ENCODE results near the gene MED22.

Gene MED22

DNA sequence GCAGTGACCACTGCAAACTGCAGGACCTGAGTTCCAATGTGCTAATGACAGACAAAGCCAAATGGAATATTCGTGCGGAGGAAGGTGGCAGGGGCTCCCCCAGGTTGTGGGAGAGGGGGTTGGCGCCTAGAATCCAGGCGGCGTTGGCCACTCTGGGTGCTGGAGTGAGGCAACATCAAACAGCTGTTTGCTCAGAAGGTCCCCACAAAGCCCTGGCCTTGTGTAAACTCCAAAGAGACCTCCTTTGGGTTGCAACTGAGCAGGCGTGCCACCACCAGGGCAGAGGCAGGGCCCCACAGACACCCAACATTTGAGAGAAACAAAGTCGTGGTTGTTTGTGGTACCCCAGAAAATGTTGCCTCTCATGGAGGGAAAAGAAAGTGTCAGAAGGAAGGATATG lies 42.8 kb upstream of the MED22 start:
- Histone ChIP-seq H3K27me3 (replicated peaks; ENCODE audit: control insufficient read depth, insufficient read depth, low read length) (no peaks in the 10 kb centered on the region), H3K36me3 (ENCODE audit: control insufficient read depth, insufficient read depth, low read length) (no peaks in the 10 kb centered on the region), H3K4me3 (replicated peaks; ENCODE audit: low read depth, low read length) (no peak overlapping the region)
- TF ChIP-seq CTCF (IDR thresholded peaks at IDR 0.05; ENCODE audit: insufficient read depth, low read length, poor library complexity, severe bottlenecking), result no peak
- DNase-seq (ENCODE audit: extremely low read depth, insufficient read length), result no peak

DNA sequence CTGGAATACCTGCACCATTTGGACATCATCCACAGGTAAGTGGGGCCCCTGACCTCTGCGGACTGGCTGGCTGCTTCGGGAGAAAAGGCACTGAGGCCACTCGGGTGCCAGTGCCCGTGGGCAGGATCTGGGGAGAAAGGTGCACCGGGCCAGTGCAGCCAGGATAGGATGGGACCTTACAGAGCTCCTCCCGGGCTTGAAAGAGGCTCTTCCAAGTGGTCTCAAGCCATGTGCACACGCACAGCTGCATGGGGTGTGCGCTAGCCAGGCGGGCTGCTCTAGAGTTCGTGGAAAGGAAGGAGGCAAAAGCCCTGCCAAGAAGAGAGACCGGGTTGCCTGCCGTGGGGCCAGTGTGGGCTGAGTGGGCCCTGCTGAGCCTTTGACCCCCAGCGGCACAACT lies 41.6 kb upstream of the MED22 start:
- no peaks in the 10 kb centered on the region; the same call in 1 of the 2 replicates for H3K27me3 ChIP-seq (replicated peaks; ENCODE audit: control insufficient read depth, insufficient read depth, low read length)
- DNase-seq (ENCODE audit: extremely low read depth, insufficient read length), result no peak
- no peak for TF ChIP-seq CTCF (IDR thresholded peaks at IDR 0.05; ENCODE audit: insufficient read depth, low read length, poor library complexity, severe bottlenecking)
- H3K36me3 ChIP-seq (ENCODE audit: control insufficient read depth, insufficient read depth, low read length), result no peaks in the 10 kb centered on the region
- H3K4me3 ChIP-seq (replicated peaks; ENCODE audit: low read depth, low read length), result no peak overlapping the region

DNA sequence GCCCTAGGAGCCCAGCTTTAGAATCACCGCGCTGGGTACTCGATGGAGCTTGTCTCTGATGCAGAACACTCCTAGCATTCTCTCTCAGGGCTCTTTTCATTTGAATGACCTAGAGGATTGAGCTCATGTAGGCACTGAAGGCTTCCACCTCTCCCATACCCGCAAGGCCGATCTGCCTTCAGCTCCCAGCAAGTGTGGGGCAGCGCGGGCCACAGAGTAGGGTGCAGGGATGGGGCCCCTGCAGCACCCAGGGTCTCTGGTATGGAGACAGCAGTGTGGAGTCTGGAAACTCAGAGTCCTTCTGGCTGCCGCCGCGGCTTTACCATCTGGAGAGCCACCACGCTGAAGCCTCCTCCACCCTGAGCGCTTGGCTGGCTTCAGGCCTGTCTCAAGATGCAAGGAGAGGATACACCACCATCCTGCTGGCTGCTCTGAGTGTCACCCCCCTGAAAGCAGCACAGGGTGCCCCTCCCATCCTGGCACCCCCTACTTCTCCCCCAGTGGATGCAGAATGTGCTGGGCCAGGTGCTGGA lies 41.2 kb upstream of the MED22 start:
- TF ChIP-seq CTCF (IDR thresholded peaks at IDR 0.05; ENCODE audit: insufficient read depth, low read length, poor library complexity, severe bottlenecking), result no peak
- DNase-seq (ENCODE audit: extremely low read depth, insufficient read length), result no peak
- Histone ChIP-seq H3K4me3 (replicated peaks; ENCODE audit: low read depth, low read length) (no peak overlapping the region), H3K27me3 (replicated peaks; ENCODE audit: control insufficient read depth, insufficient read depth, low read length) (no peaks in the 10 kb centered on the region; the same call in 1 of the 2 replicates), H3K36me3 (ENCODE audit: control insufficient read depth, insufficient read depth, low read length) (no peaks in the 10 kb centered on the region)

GRCh38 chr9:133387680-133388079 lies 39.7 kb upstream of the MED22 start:
- no peak for DNase-seq (ENCODE audit: extremely low read depth, insufficient read length)
- TF ChIP-seq CTCF (IDR thresholded peaks at IDR 0.05; ENCODE audit: insufficient read depth, low read length, poor library complexity, severe bottlenecking), result no peak
- Histone ChIP-seq H3K4me3 (replicated peaks; ENCODE audit: low read depth, low read length) (no peak overlapping the region), H3K27me3 (replicated peaks; ENCODE audit: control insufficient read depth, insufficient read depth, low read length) (no peaks in the 10 kb centered on the region; the same call in 1 of the 2 replicates), H3K36me3 (ENCODE audit: control insufficient read depth, insufficient read depth, low read length) (no peaks in the 10 kb centered on the region)

DNA sequence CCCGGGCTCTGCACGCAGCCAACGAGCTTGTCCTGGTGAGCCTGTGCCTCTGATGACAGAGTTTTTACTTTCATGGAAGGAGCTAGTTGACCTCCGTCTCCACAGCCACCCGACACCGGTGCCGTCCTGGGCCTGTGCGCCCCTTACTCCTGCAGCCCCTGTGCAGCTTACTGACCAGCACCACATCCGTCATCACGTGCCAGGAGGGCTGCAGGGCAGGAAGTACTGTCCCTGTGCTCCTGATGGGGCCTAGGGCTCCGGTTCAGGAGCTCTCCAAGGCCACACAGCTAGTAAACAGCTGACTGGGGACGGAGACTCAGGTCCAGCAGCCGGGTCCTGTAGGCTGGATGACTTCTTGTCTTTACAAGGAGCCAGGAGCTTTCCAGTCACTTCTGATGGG lies 38.4 kb upstream of the MED22 start:
- no peaks in the 10 kb centered on the region; the same call in 1 of the 2 replicates for H3K27me3 ChIP-seq (replicated peaks; ENCODE audit: control insufficient read depth, insufficient read depth, low read length)
- no peak overlapping the region for H3K4me3 ChIP-seq (replicated peaks; ENCODE audit: low read depth, low read length)
- DNase-seq (ENCODE audit: extremely low read depth, insufficient read length), result no peak
- TF ChIP-seq CTCF (IDR thresholded peaks at IDR 0.05; ENCODE audit: insufficient read depth, low read length, poor library complexity, severe bottlenecking), result no peak
- H3K36me3 ChIP-seq (ENCODE audit: control insufficient read depth, insufficient read depth, low read length), result no peaks in the 10 kb centered on the region

- Histone ChIP-seq H3K27me3 (replicated peaks; ENCODE audit: control insufficient read depth, insufficient read depth, low read length) (no peaks in the 10 kb centered on the region; the same call in 1 of the 2 replicates), H3K36me3 (ENCODE audit: control insufficient read depth, insufficient read depth, low read length) (no peaks in the 10 kb centered on the region), H3K4me3 (replicated peaks; ENCODE audit: low read depth, low read length) (no peak overlapping the region)
- no peak for DNase-seq (ENCODE audit: extremely low read depth, insufficient read length)
- TF ChIP-seq CTCF (IDR thresholded peaks at IDR 0.05; ENCODE audit: insufficient read depth, low read length, poor library complexity, severe bottlenecking), result no peak
Observed at GRCh38 chr9:133385452-133385851, 37.5 kb upstream of the MED22 start.

Measured in GM06990 (cell line).